ENCODE measurements around the gene PTBP1. TPM values are rescaled to one million over a fixed set of nuclear protein-coding genes. Genes with fewer than 3 reads are reported as not detected.
A peak's percentile ranks its signal among the peaks of the same experiment; 100 is the strongest.

PTBP1 gene
- total and polyA plus RNA-seq, 9 of the 15 experiments (the other 6 are each of a cell fraction or from before 2014, with no cell fraction given) = 14.0 to 759 (median 234) TPM

DNA sequence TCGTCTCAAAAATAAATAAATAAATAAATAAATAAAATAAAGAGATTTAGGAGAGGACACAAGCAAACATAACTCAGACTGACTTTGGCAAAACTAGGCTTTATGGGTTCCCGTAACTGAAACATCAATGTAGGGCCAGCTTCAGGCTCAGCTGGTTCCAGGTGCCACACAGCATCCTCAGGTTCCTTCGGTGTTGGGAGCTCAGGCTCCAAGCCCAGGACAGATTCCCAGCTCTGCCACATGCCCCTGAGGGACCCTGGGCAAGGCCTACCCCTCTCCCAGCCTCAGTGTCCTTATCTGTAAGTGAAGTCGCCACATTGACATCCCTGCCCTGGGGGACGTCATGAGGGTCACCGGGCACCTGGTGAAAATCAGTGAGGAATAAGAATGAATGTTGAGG, 27.6 kb upstream of the PTBP1 start (continued):
- no peak for TF ChIP-seq ZNF518B (CRISPR knock-in tag; IDR thresholded peaks at IDR 0.05)
- TF ChIP-seq USF1 (CRISPR knock-in tag; IDR thresholded peaks at IDR 0.05) = 0 out of 2 replicates have a peak, but pooled peaks have one; percentile 2
- no peak for TF ChIP-seq POLR3G (IDR thresholded peaks at IDR 0.05; ENCODE audit: extremely low read depth, insufficient read length, insufficient replicate concordance)

GRCh38 chr19:771332-771785, 25.9 kb upstream of the PTBP1 start:
- no TSS peak for BruUV-seq (replicated peaks)
- Histone ChIP-seq H2AFZ (ENCODE audit: low read depth, low read length) (peak overlapping the region; percentile 59; the same call in 1 of the 2 replicates), H3K4me1 (replicated peaks in 1 of 2; ENCODE audit: control insufficient read depth in 2 of 2, insufficient read depth in 2 of 2, low read length in 2 of 2) (peaks cover 0 to 39% of the 10 kb centered on the region in 2 experiments; a peak in 3 of 5 replicates), H3K9me3 (replicated peaks; ENCODE audit: control insufficient read depth, insufficient read depth, low read depth, low read length) (no peaks in the 10 kb centered on the region), H3K4me3 (no peak overlapping the region), H3K27ac (ENCODE audit: extremely low read depth, low read depth, low read length) (peak overlapping the region; percentile 30; the same call in 1 of the 3 replicates), H3K9me1 (ENCODE audit: control insufficient read depth, insufficient read depth, low read length) (no peaks in the 10 kb centered on the region), H3K36me3 (ENCODE audit: control insufficient read depth, insufficient read depth, low read length) (no peaks in the 10 kb centered on the region), H3K79me2 (ENCODE audit: control insufficient read depth, insufficient read depth, low read length) (no peaks in the 10 kb centered on the region), H3K9ac (ENCODE audit: insufficient read depth in 1 of 2, low read depth in 2 of 2, low read length in 2 of 2) (no peak overlapping the region; a peak in 1 of 4 replicates), H3K4me2 (ENCODE audit: insufficient read depth, low read length) (no peak overlapping the region), H4K20me1 (replicated peaks; ENCODE audit: control insufficient read depth, insufficient read depth, low read length) (no peaks in the 10 kb centered on the region), H3K27me3 (ENCODE audit: control insufficient read depth in 2 of 2, insufficient read depth in 2 of 2, low read length in 2 of 2) (no peaks in the 10 kb centered on the region)
- in situ Hi-C loops (cut with MboI) (loop anchor here (25.0 kb wide), 1 partner anchor 466 kb away; the partner anchor contains the start of genes ATP5F1D, CBARP and MIDN), intact Hi-C loops (cut with micrococcal nuclease) (loop anchor here (1.0 to 5.0 kb wide), 3 partner anchors 28 to 211 kb away; partner anchors contain the start of gene WDR18)
- ChIA-PET POLR2A (no interaction called here), CTCF (ENCODE audit: low intra/inter-chr PET ratio) (interaction anchor here (0.6 to 3.5 kb wide), 3 partner anchors 27 to 148 kb away, joined by 3 to 74 read pairs (median 3); partner anchors contain the start of gene KISS1R)
- FAIRE-seq (no peak), ATAC-seq (peak; percentile 92), DNase-seq (ENCODE audit: extremely low read depth in 1 of 4, low spot score in 3 of 4) (peak; percentile 72 to 84 (median 78))
- 0% methylated on average over 5 of the region's 6 CpGs for WGBS (ENCODE audit: insufficient coverage, low coverage, missing lambda C conversion rate)
- TF ChIP-seq MLLT1 (IDR thresholded peaks at IDR 0.05) = 0 out of 4 replicates have a peak, but pooled peaks of 1 of the 2 experiments have one; percentile 45

Data from K562 (cell line).